Head of caudate nucleus (tissue), 42 donors: ENCODE results near the gene ANKRD16.

Experiments
- DNase-seq, 42 donors: peaks; one replicate each; pipeline versions ENCODE4 v3.0.0 to v3.0.0-alpha.2; 2020 to 2021; ENCODE audit warnings: mixed read lengths in 7 of 42
- intact Hi-C: fragments of 100-400 bp; cut with DNase I; formaldehyde crosslinking; loops from one replicate; pipeline ENCODE4 v1.15.0; 2022

ANKRD16 gene

DNA sequence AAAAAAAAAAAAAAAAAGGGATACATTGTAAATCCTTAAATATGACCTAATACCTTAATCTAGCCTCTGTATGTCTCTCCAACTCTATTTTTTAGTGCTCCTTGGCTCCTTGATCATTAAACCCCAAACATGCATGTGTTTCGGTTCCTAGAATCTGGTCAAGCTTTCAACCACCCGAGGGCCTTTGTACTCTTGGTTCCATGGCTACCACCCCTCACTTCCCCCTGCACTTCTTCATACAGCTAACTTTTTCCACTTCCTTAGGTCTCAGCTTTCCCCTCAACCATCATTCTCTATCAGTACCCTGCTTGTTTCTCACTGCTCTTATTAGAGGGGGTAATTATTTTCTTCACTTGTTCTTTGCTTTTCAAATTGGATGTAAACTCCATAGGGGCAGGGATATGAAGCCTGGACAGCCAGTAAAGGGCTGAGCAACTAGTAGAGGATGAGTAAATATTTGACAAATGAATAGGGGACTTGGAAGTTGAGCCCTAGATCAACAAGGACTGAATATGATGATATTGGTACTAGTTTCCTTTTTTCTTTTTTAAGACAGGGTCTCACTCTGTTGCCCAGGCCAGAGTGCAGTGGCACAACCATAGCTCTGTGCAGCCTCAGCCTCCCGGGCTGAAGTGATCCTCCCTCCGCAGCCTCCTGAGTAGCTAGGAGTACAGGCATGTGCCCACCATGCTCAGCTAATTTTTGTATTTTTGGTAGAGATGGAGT, 72.2 kb downstream of the ANKRD16 start:
- peak in 2 of 42 donors; percentile 3 to 28 for DNase-seq
- intact Hi-C loops: no loop called here

DNA sequence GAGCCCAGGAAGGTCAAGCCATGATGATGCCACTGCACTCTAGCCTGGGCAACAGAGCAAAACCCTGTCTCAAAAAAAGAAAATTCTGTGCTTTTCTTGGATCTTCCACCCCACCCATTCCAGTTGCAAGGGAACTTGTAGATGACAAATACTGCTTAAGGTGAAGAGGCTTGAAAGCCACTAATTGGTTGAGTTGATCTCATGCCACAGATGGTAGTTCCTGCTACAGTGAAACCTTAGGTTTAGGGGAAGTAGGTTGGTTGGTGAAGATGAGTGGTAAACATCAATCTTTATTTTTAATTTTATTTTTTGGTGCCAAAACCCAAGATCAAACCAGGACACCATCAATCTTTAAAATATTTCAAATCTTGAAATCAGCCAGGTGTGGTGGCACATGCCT, 73.5 kb downstream of the ANKRD16 start:
- no peak for DNase-seq
- intact Hi-C loops: no loop called here

GRCh38 chr10:5814110-5815107, 75.3 kb downstream of the ANKRD16 start:
- intact Hi-C loops: loop anchor here (5.0 kb wide), 1 partner anchor 73 kb away; the partner anchor contains the start of gene ANKRD16
- DNase-seq: peak in 9 of 42 donors; percentile 5 to 38 (median 12)

DNA sequence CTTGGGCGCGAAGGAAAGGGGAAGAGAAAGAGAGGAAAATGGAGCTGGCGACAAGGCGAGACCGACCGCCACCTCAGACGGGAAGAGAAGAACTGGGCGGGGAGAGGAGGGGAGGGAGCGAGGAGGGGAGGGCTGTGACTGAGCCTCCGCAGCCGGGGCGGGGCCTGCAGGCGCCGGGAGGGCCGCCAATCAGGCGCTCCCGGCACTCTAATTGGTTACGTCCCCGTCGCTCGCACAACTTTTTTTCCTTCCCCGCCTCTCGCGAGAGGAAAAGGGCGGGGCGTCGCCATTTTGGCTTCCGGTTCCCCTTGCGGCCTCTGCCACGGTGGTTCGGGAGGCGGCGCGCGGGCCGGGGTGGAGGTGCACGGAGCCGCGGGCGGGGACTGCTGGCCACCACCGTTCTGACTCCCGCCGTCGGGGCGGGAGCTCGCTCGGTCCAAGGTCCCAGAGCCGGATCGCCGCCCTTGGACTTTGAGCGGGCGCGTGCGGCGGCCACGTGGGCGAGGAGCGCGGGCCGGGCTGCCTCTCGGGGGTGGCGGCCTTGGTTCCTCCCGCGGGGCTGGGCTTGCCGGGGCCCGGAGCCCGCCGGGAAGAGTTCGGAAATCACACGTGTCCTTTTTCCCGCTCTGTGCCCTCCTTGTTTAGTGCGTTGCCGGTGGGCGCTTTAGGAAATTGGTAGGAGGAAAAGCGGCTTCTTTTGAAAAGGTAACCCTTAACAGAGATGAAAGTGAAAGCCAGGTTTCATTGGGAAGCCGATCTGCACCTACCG, 76.2 kb downstream of the ANKRD16 start, which contains the start of gene GDI2:
GDI2 (minus strand) TSS at position 94 of the 769 bp plus-strand sequence. CDS start 176 bp downstream, outside the sequence.
- peak; percentile 91 to 98 (median 97) for DNase-seq
- intact Hi-C loops: loop anchor here (2.0 to 5.0 kb wide), 3 partner anchors 59 to 129 kb away; partner anchors contain the start of genes ANKRD16 and TASOR2

DNA sequence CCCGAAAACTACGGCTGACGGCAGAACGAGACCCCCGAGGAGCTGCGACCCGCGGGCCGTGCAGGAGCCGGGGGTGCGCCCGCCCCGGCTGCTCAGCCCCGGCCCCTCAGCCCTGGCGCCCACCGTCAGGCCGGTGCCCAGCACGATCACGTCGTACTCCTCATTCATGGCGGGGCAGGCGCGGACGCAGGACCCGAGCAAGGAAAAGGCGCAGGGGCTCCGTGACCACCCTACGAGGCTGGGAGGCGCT, 76.7 kb downstream of the ANKRD16 start:
- intact Hi-C loops: loop anchor here (2.0 to 5.0 kb wide), 3 partner anchors 60 to 128 kb away; partner anchors contain the start of genes ANKRD16 and TASOR2
- no peak for DNase-seq

DNA sequence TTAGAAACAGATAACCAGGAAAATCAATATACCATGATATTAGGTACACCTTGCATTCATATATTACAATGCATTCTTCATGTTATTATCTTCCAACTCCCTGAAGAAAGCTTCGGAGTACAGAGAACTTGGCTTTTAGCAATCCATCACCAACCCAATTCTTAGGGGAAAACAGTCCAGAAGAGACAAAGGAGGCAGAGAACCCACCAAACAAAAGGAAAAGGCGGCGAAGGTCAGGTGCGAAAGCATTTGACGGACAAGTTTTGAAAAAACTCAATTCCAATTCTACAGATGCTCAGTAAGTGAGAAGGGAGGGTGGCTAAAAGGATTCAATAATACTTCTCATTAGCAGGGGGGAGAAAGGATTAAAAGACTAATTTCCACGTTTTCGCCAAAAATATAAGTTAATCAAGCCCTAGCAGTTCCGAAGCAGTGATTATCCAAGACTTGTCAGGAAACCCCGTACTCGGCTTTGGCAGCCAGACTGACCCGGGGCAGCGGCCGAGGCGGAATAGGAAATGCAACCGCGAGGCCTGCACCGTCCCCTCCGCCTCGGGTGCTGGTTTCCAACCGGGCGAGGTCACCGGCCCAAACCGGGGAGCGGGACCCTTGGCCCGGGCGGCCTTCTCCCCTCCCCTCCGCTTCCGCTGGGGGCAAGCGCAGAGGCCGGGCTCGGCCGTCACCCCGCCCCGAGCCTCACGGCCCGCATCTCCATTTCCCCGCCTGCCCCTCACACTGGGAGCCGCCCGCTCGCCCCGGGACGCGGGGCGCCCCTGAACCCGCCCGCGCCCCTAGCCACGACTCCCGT, 77.2 kb downstream of the ANKRD16 start:
- intact Hi-C loops: loop anchor here (2.0 to 5.0 kb wide), 3 partner anchors 60 to 128 kb away; partner anchors contain the start of genes ANKRD16 and TASOR2
- peak in 39 of 42 donors; percentile 19 to 72 (median 47) for DNase-seq
